Retina (tissue), 1 donor: ENCODE data around the gene EFEMP1.

ENCODE experiments used
- DNase-seq: peaks from one replicate; pipeline ENCODE4 v3.0.0-alpha.2; 2016

Gene EFEMP1

DNA sequence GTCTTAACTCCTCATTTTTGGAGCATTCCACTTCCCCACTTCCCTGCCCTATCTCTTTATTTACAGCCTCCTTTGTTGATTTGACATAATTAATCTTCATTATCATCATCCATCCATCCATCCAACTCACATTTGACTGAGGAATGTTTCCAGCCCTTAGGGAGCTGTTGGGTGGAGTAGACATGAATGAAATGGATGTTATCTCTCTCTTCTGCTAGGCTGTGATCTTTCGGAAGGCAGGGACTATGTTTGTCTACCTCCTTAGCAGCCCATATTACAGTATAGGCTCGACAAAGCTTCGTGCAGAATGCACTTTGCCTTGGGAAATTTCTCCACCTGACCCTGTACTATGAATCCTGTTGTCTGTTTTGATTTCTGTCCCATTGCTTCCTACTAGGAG lies 7.7 kb upstream of the EFEMP1 start:
- no peak for DNase-seq

DNA sequence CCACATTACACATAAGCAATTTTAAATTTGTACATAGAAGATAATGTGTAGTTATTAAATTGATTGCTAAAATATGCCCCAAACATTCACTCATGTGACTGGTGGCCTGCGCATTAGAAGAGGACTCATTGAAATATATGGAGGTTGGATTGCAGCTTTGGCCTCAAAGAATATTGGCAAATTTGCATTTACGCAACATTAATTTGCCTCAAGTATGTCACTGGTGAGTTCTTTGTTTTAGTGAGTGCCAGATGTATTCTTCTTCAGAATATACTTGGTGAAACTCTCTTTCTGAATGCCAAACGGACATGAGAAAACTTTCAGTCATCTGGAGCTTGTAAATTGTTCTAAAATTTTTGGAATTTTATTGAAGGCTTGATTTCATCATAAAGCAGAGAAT lies 5.9 kb upstream of the EFEMP1 start:
- no peak for DNase-seq

DNA sequence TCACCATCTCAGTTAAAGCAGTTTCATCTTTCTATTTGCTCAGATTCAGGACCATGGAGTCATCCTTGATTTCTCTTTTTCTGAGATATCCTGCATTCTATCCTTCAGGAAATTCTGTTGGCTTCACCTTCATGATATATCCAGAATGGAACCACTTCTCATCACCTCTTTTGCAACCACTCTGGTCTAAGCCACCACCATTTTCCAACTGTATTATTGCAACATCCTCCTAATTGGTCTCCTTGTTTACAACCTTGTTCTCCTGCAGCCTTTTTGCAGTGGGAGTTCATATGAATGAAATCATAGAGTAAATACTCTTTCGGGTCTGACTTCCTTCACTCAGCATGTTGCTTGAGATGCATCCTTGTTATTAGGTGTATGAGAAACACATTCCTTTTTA lies 3.4 kb upstream of the EFEMP1 start:
- DNase-seq = no peak

DNA sequence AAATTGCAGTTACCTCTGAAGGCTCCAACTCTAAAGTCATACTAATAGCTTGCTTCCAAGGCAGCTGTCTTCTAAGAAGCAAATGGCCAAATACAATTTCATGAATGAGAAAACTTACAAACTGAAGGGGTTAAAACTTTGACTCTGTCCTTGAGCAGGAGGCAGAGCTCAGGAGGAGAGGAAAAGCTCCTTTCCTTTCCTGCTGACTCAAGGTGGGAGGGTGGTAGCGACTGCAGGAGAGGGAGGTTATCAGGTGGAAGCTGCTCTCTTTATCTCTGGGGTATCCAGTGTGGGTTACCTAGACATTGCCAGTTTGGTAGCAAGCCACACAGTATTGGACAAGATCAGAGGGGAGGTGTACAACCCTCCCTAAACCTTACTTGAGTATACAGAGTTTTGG lies 2.7 kb upstream of the EFEMP1 start:
- DNase-seq = no peak

DNA sequence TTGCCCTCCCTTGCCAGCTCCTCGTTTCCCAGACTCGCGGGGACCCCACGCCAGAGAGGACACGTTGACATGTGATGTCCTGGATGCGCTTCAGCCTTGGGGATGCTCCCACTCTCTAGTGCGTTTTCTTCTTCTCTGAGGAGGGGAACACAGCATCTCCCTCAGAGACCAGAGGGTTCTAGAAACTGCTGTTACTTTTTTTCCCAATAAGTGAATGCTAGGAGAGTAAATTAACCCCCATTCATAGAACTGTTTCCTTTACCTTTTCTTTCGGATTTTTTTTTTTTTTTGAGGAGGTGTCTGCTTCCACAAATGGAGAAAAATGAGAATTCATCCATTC lies 370 bp upstream of the EFEMP1 start:
- DNase-seq = no peak

DNA sequence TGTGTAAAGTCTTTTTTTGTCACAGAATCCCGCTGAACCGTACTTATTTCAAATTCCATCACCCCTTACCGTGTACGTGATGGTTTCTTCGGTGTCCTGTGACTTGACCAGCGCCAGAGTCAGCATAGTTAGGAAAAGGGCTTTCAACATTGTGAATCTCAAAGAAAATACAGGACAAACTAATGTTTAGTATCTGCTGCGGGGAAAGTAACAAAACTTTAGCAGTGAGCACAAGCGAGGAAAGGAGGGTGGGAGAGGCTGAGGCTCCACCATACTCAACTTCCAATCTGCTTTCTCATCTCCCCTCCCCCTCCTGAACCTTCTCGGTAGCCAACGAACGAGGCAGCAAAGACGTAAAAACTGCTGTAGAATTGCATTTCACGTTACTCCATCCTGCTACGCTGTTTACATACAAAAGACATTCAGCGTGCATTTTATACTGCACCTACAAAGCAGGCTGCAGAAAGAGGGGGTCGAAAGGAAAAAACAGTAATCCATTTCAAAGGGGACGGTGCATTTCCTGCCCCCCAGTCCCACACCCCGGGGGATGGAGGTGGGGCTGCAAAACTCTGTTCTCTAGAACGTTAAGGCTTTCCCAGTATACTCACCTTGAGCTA lies 1.2 kb downstream of the EFEMP1 start:
- peak; percentile 48 for DNase-seq

DNA sequence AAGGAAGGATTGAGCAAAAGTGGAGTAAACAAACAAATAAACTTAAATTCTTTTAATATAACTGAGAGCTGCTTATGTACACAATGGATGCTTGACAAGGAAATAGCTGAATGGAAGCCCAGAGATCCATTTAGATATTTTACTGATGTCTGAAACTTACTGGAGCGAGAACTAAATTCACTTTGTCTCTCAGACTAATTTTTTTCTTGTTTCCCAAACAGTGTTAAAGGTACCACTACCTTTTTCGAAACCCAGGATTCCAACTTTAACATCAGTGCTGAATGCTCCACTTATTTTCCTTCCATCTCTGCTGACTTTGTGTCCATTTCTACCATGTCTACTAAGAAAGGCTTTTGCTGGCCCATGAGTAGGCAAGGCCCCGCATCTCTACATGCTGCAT lies 4.0 kb downstream of the EFEMP1 start:
- DNase-seq = no peak

DNA sequence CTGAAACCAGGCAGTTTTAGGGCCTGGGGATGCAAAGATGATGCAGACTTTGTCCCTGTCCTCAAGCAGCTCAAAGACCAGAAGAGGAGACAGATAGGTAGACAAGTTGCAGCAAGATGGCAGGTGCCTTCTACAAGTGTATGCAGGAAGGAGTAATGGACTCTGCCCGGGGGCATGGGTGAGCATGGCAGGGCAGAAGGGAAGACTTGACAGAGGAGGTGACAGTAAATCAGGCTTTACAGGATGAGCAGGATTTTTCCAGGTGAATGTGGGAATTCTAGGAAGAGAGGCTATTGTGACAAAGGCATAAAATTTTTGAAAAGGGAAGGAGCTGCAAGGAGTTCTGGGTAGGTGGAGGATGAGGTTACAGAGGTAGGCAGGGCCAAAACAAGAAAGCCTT lies 4.7 kb downstream of the EFEMP1 start:
- no peak for DNase-seq

DNA sequence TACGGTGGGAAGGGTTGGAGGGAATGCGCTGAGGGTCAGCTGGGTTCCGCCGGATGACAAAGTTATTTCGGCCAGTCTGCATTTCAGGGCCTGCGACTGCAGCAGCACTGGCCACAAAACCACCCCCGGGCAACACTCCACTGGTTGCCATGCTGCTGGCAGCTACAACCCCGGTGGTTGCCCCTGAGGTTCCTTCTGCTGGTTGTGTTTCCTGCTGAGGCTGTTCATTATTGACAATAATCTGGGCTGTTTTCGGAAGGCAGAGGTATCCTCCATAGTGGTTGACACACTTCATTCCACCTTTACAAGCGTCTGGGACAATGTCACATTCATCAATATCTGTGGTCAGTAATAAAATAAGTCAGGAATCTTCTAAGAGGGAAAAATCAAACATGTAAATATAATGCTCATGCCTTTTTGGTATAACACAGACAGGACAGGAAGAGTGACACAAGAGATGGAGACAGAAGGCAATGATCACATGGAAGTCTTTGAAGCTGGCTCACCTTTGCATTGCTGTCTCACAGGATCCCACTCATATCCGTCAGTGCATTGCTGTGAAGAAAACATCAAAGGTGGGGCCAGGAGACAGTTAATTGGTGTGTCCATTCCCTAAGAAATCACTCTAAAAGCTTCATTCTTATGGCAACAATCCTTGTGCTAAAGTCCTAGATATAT lies 5.7 kb downstream of the EFEMP1 start:
- no peak for DNase-seq

DNA sequence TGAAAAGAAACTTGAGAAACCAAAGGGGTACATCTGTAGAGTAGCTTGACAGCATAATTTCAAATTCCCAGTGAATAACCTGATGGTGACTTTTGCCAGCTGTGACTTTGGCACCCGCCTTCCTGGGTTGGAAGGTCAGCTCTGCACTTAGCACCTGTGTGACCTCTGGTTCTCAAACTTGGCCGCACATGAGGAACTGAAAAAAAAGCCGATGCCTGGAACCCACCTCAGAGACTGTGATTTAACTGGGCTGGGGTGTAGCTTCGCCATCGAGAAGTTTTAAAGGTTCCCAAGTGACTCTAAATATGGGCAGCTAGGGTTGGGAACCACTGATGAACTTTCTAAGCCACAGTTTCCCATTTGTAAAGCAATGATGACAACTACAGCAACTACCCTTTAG lies 6.5 kb downstream of the EFEMP1 start:
- DNase-seq = no peak

DNA sequence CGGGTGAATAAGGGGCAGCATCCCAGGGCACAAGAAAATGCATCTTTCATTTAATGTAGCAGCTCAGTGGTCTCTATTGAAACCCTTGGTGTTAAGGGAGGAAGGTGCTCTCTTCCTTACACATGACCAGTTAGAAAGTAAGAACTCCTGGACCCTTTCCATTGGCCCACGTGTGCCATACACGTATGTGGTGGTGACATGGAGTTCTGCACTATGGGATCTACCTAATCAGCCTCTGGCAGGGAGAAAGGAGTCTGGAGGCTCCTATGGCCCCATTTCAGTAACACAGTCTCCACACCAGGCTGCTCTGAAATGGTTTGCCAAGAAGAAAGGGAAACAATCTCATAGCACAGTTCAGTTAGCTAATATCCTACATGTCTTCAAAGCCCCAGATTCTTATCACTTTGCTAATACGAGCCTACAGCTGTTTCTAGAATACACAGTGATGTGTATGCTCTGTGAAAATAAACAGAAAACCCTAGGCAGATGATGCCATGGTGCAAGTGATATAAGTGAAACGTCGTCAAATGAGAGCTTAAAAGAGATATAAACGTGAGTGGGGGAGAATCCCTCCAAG lies 7.0 kb downstream of the EFEMP1 start:
- no peak for DNase-seq

DNA sequence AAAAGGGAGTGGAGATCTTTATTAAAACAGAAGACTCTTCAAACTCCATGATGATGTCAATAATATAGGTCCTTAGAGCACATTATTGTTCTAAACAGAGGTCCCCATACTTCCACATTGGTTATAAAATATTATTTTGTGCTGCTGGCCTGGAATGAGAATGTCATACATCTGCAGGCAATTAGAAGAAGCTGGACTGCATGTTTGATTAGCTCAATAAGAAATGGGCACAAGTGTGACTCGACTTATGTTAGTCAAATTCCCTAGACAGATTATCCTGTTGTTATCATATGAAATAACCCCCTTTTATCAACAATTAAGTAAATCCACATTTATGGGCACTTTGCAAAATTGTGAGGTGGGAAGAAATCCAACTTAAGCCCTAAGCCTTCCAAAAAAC lies 8.8 kb downstream of the EFEMP1 start:
- no peak for DNase-seq

DNA sequence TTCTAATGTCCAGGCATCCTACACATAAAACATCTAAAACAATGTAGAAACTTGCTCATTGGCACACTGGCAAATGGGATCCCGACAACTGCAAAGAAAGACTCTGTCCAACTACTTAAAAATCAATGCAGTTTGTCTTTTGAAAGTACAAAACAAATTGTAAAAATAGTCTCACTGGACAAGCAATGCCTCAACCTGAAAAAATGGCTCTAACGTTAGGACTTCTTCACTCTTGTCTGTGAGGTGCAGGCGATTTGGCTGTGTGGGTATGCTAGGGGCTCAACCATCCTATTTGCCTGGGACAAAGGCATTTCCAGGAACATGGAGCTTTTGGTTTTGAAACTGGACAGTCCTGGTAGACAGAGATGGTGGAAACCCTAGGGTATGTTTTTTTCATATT lies 10.7 kb downstream of the EFEMP1 start:
- no peak for DNase-seq

DNA sequence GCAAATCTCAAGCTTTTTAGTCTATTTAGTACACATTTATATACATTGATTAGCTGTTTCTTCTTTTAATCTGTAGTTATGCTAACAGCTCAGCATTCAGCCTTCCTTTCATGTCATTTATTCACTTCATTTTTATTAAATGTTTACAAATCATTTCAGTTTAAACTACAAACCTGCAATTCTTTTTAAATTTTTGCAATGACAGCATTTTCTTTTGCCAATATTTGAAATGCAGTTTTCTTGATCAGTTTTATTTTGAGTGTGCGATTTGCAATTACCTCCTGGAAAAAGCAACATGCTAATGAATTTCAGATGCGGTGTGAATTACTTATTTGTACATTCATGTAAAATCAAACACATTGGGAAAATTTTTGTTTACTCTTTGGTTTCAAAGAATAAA lies 13.5 kb downstream of the EFEMP1 start:
- DNase-seq = no peak

DNA sequence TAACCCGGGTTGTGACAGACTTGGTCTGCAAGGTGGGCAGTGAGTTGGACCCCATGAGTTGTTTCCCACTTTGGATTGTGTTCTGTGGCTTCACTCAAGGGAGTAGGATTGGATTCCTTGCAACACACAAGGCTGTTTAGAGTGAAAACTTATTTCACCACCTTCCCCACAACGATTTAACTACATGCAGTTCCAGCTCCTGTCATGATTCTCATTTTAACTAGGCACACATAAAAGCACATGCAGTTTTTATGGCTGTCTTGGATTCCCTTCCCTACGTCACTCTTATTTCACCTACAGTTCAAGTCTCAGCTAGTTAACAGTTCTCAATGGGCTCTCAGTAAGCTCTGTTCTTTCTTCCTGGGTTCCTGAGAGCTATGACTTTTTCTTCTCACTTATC lies 15.9 kb downstream of the EFEMP1 start:
- no peak for DNase-seq

DNA sequence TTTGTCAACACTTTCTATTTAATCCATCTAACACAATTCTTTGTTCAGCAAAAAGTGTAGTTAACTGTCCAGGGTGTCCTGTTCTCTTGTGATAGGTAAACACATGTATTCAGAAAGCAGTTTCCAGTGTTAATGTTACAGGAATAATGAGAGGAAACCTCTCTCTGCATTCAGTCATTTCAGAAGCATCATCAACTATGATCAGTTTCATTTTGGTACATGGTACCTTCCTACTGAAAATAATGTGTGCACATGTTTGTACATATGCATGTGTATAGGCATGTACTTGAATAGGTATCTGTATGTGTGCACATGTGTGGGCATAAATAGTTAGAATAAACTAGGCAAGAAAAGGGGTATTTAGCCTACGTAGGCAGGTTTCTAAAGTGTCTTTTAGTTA lies 16.6 kb downstream of the EFEMP1 start:
- no peak for DNase-seq

DNA sequence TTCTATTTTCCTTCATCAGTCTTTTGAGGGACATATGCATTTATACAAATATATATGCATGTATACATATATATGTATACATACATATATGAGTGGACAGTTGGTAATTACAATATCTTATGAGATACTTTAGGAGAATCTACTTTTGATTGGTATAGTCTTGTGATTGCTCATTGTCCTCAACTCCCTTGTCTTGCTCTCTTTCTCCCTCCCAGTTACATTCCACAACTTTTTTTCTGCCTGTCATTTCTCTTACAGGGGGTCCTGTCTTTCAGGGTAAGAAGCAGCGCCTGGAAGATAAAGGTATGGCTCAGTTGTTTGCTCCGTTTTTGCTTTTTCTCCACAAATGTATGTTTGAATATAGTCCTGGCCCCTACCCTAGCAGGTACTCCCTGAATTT lies 19.9 kb downstream of the EFEMP1 start:
- DNase-seq = no peak

DNA sequence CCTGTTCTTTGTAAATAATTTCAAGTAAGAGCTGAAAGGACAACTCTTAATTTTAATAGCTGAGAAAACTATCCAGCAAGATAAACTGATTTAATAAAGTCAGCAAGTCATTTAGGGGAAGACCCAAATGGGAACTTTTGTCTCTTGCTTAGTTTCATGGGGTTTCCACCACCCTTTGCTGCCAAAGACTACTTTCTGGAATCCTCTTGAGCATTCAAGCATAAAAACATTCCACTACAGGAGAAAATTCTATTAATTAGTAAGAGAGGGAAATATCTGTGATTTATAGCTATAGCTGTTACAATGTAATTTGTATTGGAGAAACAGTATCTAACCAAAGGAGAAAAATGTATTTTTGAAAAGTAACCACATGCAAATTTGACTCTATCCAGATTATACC lies 20.6 kb downstream of the EFEMP1 start:
- no peak for DNase-seq

DNA sequence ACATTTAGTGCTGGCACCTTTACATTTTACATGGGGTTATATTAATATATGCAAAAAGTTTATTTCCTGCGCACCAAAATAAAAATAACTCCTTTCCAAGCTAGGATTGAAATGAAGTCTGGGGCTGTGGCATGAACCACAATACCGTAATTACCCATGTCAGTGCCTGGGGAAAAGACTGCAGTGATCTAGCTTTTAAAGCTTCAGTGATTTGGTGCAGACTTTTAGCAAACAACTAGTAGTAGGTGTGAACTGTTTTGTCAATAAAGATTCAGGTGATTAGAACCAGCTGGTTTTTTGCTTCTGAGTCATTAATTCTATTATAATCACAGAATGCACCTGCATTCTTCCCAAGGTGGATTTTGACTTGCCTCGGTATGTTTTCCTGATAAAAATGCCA lies 21.2 kb downstream of the EFEMP1 start:
- no peak for DNase-seq

DNA sequence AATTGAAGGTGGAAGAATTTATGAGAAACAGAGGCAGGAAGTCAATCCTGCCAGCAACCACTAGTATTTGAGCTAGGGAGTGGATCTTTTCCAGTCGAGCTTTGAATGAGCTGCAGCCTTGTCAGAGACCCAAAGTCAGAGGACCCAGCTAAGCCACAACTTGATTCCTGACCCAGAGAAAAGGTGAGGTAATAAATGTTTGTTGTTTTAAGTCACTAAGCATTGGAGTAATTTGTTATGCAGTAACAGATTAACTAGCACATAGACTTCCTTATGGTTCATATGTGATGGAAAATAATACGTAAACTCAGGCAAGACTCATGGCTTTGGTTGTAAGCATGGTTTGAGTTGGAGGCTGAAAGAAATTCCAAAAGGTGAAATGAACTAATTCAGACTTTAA lies 21.6 kb downstream of the EFEMP1 start:
- no peak for DNase-seq

DNA sequence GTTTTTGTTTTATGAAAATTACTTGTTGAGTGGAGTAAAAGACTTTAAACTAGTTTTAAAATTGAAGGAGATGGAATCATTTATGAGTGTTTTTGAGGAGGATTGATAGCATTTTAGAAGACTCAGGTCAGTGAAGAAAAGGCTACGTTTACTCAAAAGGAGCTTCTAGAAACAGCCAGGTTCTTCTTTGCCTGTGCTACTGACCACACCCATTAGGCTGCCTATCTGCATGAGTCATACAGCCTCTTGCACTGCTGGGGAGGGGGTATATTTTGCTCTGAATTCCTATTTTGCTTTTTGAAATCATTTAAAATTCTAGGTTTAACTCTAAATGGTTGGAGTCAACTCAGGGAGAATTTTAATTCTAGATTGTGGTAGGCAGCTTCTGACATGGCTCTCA lies 22.3 kb downstream of the EFEMP1 start:
- no peak for DNase-seq

DNA sequence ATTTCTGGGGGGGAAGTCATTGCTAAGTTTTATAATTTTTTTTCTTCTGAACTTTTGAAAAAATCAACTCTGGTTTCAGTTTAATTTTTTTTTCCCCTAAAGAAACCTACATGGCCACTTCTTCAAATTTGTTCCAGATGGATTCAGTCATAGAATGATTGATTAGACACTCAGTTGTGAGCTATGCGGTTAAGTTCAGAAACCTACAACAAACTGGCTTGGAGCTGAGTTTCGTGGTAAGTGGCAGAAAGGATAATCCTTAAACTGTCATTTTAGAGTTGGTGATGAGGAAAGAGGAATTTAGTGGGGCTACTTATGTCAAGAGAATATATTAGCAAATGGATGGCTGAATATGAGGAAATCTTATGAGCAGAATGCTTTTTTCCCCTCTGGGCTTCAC lies 23.7 kb downstream of the EFEMP1 start:
- DNase-seq = no peak

DNA sequence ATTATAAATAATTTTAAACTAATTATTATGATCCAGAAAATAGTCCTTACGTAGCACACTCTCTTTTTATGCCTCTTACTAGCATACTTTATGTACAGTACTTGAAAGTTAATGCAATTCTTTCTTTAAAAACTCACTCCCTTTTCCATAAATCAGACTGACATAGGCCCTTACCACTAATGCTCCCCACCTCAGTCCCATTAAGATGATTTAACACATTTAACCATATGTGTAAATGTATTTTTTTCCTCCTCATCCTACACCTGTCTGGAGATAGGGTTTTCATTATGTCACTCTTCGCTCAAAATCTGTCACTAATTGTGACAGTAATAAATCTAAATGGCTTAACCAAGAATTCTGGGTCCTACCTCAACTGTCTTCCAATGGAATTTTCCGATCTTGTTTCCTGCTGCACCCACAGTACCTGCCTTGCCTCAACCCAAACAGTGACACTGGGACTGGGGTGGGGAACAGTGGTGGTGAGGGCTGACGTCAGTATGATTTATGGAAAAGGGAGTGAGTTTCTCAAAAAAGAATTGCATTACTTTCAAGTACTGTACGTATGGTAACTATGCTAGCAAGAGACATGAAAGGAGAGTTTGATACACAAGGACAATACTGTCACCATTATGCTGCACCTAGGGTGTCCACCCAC lies 25.1 kb downstream of the EFEMP1 start:
- no peak for DNase-seq

DNA sequence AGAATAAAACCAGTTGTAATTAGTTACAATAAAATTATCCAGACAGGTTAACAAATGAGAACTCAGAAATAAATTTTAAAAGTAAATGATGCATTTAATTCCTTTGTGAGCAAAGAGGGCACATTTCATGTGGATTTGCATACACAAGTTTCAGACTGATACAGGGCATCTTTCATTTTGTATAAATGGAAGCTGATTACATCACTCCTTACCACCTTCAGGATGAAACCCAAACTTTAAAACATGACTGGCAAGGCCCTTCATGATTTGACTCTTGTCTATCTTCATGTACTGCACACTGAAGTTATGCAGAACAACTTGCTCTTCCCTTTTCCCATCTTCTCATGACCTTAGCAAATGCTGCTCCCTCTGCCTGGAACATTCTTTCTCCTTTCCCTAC lies 26.9 kb downstream of the EFEMP1 start:
- DNase-seq = no peak

DNA sequence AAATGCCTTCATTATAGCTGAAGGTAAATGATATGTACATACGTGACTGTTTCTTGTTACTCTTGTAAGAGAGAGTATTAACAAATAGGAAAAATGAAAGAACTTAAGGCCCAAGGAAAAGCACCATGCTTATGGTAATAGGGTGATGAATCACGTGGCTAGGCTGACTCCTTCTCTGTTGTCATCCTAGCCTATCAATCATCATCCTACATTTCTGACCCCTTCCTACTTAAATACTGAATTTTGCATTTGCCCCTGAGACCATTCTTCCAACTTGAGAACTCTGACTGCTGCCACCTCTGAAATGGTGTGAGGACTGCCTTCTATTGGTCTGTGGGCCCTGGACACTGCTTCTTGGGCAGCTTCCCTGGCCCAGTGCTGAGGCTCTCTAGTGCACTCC lies 28.9 kb downstream of the EFEMP1 start:
- DNase-seq = no peak
